Measurements from ENCODE around the gene TNNC2.

Gene TNNC2

DNA sequence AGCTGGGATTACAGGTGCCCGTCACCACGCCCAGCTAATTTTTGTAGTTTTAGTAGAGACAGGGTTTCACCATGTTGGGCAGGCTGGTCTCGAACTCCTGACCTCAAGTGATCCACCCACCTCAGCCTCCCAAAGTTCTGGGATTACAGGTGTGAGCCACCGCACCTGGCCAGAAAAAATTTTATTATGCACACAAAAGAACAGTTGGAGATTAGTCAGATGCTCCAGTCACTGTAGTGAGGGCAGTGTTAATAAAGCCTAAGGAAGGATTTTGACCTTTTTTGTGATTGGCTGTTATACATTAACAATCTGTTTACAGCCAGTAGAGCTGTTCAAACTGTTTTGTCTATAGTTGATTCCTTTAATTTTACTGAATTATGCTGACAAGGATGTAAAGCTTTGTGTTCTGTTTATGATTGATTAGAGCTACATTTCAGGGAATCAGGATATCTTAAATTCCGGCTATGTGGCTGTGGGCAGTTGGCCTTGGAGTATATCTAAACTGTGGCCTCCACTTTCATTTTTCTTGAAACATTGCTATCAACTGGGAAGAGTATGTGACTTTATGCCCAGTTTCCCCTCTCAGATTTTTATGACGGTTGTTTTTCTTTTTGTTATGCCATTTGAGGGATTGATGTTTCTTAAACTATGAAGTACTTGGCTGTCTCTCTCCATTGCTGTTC is 40.2 kb upstream of the TNNC2 start:
- no peak for DNase-seq (ENCODE audit: extremely low spot score)
- ChIA-PET POLR2A (no interaction called here), CTCF (interaction anchor here (1.6 to 2.4 kb wide), 3 partner anchors 17 to 102 kb away, joined by 3 to 6 read pairs (median 4); no protein-coding TSS in a partner anchor)
- TF ChIP-seq, protein P1, sequence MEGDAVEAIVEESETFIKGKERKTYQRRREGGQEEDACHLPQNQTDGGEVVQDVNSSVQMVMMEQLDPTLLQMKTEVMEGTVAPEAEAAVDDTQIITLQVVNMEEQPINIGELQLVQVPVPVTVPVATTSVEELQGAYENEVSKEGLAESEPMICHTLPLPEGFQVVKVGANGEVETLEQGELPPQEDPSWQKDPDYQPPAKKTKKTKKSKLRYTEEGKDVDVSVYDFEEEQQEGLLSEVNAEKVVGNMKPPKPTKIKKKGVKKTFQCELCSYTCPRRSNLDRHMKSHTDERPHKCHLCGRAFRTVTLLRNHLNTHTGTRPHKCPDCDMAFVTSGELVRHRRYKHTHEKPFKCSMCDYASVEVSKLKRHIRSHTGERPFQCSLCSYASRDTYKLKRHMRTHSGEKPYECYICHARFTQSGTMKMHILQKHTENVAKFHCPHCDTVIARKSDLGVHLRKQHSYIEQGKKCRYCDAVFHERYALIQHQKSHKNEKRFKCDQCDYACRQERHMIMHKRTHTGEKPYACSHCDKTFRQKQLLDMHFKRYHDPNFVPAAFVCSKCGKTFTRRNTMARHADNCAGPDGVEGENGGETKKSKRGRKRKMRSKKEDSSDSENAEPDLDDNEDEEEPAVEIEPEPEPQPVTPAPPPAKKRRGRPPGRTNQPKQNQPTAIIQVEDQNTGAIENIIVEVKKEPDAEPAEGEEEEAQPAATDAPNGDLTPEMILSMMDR (IDR thresholded peaks at IDR 0.05; ENCODE audit: control extremely low read depth, extremely low read depth, low read depth, missing control alignments): no peak

DNA sequence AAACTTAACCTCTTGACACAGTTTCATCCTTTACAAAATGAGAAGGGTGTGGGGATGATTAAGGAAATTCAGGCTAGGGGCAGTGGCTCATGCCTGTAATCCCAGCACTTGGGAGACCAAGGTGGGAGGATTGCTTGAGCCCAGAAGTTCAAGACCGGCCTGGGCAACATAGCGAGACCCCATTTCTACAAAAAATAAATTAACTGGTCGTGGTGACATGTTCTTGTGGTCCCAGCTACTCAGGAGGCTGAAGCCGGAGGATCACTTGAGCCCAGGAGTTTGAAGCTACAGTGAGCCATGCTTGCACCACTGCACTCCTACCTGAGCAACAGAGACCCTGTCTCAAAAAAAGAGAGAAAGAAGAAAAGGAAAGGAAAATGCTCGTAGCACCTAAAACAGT is 39.3 kb upstream of the TNNC2 start:
- POLR2A ChIA-PET: no interaction called here
- TF ChIP-seq, protein P1 (IDR thresholded peaks at IDR 0.05; ENCODE audit: control extremely low read depth, extremely low read depth, low read depth, missing control alignments): no peak

DNA sequence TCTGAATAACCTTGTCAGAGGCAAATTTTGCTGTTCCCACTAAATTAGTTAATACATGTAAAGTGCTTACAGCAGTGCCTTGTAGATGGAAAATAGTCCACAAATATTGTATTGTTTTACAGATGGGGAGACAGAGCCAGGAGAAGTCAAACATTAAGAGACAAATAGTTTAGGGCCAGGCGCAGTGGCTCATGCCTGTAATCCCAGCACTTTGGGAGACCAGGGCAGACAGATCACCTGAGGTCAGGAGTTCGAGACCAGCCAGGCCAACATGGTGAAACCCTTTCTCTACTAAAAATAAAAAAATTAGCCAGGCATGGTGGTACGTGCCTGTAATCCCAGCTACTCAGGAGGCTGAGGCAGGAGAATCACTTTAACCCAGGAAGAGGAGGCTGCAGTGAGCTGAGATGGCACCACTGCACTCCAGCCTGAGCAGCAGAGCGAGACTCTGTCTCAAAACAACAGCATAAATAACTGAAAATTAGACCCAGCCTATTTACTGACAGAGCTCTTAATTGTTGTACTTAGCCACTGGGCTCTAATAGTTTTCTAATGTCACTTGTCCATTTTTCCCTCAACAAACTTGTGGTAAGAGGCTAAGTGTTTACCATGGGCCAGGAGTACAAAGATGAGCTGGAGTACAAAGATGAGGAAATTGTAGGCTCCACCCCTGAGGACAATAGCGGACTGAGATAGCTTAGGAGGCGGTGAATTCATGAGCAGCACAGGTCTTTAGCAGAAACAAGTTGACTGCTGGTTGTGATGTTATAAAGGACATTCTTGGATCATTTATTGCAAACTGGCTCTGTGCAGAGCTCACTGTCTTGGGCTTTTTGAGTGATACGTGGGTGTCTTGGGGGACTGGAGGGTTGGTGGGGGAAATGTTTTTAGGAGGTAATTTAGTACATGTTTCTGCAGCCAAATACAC is 36.7 kb upstream of the TNNC2 start:
- CTCF ChIA-PET: interaction anchor here (1.1 kb wide), 1 partner anchor 10 kb away, joined by 3 read pairs; no protein-coding TSS in a partner anchor
- TF ChIP-seq, protein P1 (IDR thresholded peaks at IDR 0.05; ENCODE audit: control extremely low read depth, extremely low read depth, low read depth, missing control alignments): no peak
- POLR2A ChIA-PET: no interaction called here
- no peak for DNase-seq (ENCODE audit: extremely low spot score)

More for the DNA sequence above, 39.3 kb upstream of the TNNC2 start:
- CTCF ChIA-PET: no interaction called here
- no peak for DNase-seq (ENCODE audit: extremely low spot score)

DNA sequence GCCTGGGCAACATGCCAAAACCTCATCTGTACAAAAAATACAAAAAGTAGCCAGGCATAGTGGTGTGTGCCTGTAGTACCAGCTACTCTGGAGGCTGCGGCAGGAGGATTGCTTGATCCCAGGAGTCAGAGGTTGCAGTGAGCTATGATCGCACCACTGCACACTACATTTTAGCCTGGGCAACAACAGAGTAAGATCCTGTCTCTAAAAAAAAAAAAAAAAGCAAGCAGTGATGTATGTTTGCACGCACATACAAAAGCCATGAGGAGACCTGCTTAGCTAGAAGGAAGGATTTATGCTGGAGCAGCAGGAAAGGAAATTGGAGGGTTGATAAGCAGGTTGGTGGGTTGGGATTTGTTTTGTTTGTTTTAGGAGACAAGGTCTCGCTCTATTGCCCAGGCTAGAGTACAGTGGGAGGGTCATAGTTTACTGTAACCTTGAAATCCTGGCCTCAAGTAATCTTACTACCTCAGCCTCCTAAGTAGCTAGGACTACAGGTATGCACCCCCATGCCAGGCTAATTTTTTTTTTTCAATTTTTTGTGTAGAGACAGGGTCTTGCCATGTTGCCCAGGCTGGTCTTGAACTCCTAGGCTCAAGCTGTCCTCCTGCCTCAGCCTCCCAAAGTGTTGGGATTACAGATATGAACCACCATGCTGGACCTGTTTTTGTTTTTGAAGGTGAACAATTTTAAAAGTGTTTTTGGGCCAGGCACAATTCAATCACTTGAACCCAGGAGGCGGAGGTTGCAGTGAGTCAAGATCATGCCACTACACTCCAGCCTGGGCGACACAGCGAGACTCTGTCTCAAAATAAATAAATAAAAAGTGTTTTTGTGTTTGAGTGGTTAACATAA is 34.3 kb upstream of the TNNC2 start:
- CTCF ChIA-PET: interaction anchor here (1.5 kb wide), 1 partner anchor 20 kb away, joined by 3 read pairs; no protein-coding TSS in a partner anchor
- no peak for DNase-seq (ENCODE audit: extremely low spot score)
- POLR2A ChIA-PET: no interaction called here
- TF ChIP-seq, protein P1 (IDR thresholded peaks at IDR 0.05; ENCODE audit: control extremely low read depth, extremely low read depth, low read depth, missing control alignments): no peak

DNA sequence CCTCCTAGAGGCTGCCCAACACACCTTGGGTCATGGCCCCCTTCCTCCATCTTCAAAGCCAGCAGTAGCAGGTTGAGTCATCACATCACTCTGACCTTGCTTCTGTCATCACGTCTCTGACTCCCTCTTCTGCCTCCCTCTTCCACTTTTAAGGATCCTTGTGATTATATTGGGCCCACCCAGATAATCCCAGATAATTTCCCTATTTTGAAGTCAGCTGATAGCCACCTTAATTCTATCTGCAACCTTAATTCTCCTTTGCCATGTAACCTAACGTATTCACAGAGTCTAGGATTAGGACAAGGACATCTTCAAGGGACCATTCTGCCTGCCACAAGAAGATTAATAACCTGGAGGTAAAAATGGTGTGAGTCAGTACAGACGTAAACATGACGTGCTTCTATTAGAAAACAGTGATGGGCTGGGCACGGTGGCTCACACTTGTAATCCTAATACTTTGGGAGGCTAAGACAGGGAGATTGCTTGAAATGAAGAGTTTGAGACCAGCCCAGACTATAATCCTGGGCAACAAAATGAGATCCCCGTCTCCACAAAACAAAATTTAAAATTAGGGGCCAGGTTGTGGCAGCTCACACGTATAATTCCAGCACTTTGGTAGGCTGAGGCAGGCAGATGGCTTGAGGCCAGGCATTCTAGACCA is 33.6 kb upstream of the TNNC2 start:
- TF ChIP-seq, protein P1 (IDR thresholded peaks at IDR 0.05; ENCODE audit: control extremely low read depth, extremely low read depth, low read depth, missing control alignments): no peak
- DNase-seq (ENCODE audit: extremely low spot score): no peak
- CTCF ChIA-PET: interaction anchor here (1.5 kb wide), 1 partner anchor 21 kb away, joined by 3 read pairs; no protein-coding TSS in a partner anchor
- POLR2A ChIA-PET: interaction anchor here (0.7 kb wide), 1 partner anchor 109 kb away, joined by 4 read pairs; no protein-coding TSS in a partner anchor
